Nephron (organoid): ENCODE data around the gene RHBDD2.
"Not testable (repeated sequence)": the region's sequence is repeated elsewhere in the genome, so short reads cannot be mapped to it uniquely, and the experiment has no call there.

Experiments
- H3K27ac Mint-ChIP-seq, 3 experiments: 2 replicates each; pipeline ENCODE4 v1.8.0; 2020; ENCODE audit warnings: mixed read lengths in 3 of 3, mild to moderate bottlenecking in 2 of 3, moderate library complexity in 1 of 3
- H3K27me3 Mint-ChIP-seq: 2 replicates; pipeline ENCODE4 v1.8.0; 2021; ENCODE audit warnings: low read depth, mild to moderate bottlenecking, moderate library complexity, mixed read lengths
- H3K36me3 Mint-ChIP-seq: 2 replicates; pipeline ENCODE4 v1.8.0; 2020; ENCODE audit warnings: low read depth, mixed read lengths
- H3K4me1 Mint-ChIP-seq: 2 replicates; pipeline ENCODE4 v1.8.0; 2020; ENCODE audit warnings: mixed read lengths
- H3K4me3 Mint-ChIP-seq, 3 experiments: 2 replicates each; pipeline ENCODE4 v1.8.0; 2020; ENCODE audit warnings: mild to moderate bottlenecking in 3 of 3, mixed read lengths in 3 of 3, moderate library complexity in 2 of 3
- H3K9me3 Mint-ChIP-seq: 2 replicates; pipeline ENCODE4 v1.8.0; 2020; ENCODE audit warnings: mixed read lengths
- TF ChIP-seq, protein P1 (sequence below), 3 experiments: fragments of 200-600 bp; sonication (generic); IDR thresholded peaks; one replicate each; pipeline ENCODE4 v1.5.0; 2021; ENCODE audit warnings: antibody characterized with exemption in 3 of 3; ENCODE audit not compliant: unreplicated experiment in 3 of 3

RHBDD2 gene

DNA sequence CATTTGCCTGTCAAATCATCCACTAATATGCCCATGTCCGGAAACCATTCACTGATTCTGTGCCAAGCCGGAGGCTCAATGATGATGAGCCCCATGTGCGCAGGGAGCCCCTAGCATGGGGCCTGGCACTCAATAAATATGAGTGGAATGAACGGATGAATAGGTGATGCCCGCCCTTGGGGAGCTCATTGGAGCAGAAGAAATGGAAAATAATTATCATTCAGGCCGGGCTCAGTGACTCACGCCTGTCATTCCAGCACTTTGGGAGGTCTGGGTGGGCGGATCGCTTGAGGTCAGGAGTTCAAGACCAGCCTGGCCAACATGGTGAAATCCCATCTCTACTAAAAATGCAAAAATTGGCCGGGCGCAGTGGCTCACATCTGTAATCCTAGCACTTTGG is 11.0 kb downstream of the RHBDD2 start:
- Mint-ChIP-seq H3K36me3 (peaks cover 29% of the 10 kb centered on the region), H3K4me1 (peaks cover 6% of the 10 kb centered on the region), H3K9me3 (no peaks in the 10 kb centered on the region), H3K27ac (no peak overlapping the region), H3K27me3 (no peaks in the 10 kb centered on the region), H3K4me3 (no peak overlapping the region)
- TF ChIP-seq, protein P1, sequence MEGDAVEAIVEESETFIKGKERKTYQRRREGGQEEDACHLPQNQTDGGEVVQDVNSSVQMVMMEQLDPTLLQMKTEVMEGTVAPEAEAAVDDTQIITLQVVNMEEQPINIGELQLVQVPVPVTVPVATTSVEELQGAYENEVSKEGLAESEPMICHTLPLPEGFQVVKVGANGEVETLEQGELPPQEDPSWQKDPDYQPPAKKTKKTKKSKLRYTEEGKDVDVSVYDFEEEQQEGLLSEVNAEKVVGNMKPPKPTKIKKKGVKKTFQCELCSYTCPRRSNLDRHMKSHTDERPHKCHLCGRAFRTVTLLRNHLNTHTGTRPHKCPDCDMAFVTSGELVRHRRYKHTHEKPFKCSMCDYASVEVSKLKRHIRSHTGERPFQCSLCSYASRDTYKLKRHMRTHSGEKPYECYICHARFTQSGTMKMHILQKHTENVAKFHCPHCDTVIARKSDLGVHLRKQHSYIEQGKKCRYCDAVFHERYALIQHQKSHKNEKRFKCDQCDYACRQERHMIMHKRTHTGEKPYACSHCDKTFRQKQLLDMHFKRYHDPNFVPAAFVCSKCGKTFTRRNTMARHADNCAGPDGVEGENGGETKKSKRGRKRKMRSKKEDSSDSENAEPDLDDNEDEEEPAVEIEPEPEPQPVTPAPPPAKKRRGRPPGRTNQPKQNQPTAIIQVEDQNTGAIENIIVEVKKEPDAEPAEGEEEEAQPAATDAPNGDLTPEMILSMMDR (IDR thresholded peaks at IDR 0.05; ENCODE audit: unreplicated experiment in 3 of 3) = no peak

DNA sequence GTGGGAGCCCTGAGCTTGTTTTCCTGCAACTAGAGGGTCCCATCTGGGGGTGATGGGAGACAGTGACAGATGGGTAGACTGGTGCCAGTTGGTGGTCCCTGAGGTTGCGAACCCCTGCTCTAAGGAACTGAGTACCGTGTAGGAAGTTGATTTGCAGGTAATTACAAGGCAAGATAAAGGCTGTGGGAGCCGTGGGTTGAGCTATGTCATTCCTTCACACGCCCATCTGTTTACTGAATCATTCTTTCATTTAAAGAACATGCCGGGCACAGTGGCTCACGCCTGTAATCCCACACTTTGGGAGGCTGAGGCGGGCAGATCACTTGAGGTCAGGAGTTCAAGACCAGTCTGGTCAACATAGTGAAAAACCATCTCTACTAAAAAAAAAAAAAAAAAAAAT is 12.4 kb downstream of the RHBDD2 start:
- H3K27me3 Mint-ChIP-seq, H3K4me3 Mint-ChIP-seq, H3K9me3 Mint-ChIP-seq, H3K4me1 Mint-ChIP-seq, H3K27ac Mint-ChIP-seq: not testable (repeated sequence)
- H3K36me3 Mint-ChIP-seq = peaks cover 18% of the 10 kb centered on the region

DNA sequence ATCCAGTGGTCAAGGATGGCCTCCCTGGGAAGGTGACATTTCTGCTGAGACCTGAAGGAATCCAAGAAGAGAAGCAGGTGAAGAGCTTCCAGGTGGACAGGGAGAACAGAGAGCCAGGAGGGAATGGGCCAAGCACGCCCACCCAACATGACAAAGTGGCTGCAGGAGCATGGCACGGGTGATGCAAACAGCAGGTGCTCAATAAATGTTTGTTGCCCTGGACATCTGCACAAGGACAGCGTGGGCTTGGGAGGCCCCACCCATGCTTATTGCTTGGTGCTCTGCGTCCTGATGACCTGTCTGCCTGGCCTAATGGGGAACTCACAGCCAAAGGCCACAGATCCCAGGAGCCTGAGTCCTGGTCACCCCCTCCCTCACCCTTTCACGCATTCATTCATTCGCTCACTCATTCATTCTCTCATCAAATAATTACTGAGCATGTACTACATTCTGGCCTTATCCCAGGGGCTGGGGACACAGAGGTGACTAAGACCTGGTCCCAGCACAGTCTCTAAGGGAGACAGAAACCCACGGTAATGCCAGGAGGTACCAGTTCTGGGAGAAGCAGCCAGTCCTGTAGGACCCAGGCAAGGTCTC is 13.1 kb downstream of the RHBDD2 start:
- peaks cover 16% of the 10 kb centered on the region for H3K36me3 Mint-ChIP-seq

DNA sequence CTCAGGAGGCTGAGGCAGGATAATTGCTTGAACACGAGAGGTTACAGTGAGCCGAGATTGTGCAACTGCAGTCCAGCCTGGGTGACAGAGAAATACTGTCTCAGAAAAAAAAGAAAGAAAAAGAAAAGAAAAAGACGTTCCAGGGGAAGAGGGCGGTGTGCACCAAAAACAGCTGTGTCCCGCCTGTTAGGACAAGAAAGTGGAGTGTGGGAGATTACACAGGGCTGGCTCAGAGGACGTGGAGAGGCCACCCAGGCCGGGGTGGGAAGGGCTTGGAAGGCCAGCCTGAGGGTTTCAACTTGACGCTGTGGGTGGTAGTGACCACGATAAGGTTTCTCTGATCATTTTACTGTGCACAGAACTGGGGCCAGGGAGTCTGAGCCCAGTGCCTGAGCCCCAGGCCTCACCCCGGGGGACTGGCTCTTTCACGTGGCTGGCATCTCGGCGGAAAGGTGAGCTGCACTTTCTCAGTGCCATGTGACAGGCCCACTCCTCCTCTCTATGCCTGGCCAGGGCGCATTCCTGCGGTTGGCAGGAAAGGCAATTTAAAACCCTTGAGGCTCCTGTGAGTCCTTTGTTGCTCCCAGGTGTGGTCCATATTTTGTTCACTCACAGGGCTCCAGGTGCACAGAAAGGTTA is 13.9 kb downstream of the RHBDD2 start:
- Mint-ChIP-seq H3K9me3 (no peaks in the 10 kb centered on the region), H3K36me3 (peaks cover 13% of the 10 kb centered on the region), H3K27ac (peak overlapping the region; percentile 34 to 63 (median 55)), H3K4me3 (no peak overlapping the region), H3K27me3 (no peaks in the 10 kb centered on the region), H3K4me1 (peaks cover 6% of the 10 kb centered on the region)
- TF ChIP-seq, protein P1 (IDR thresholded peaks at IDR 0.05; ENCODE audit: unreplicated experiment in 3 of 3) = no peak

More for the DNA sequence above, 13.1 kb downstream of the RHBDD2 start:
- Mint-ChIP-seq H3K4me1 (peaks cover 6% of the 10 kb centered on the region), H3K27ac (peak overlapping the region in 1 of 3 experiments; percentile 55), H3K4me3 (no peak overlapping the region), H3K27me3 (no peaks in the 10 kb centered on the region), H3K9me3 (no peaks in the 10 kb centered on the region)
- TF ChIP-seq, protein P1 (IDR thresholded peaks at IDR 0.05; ENCODE audit: unreplicated experiment in 3 of 3) = no peak

DNA sequence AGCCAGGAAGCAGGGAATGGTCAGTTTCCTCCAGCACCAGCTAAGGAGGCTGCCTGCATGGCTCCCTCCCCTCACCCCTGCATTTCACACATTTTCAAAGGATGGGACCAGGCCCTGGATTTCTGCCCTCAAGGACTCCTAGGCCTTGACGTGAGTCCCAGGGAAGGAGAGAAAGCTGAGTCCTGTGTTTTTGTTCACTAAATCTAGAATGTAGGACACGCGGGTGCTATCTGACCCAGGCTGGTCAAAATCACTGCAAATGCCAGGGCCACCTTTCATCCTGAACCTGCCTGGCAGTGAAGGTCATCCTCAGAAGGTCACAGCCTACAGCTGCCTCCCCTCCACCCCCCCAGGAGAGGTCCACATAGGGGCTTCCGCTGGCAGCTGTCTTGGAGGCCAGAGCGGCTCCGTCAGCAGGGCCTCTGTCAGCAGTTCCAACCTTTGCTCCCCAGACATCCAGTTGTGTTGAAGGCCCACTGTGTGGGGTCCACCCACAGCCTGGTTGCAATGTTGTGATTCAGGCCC is 18.0 kb downstream of the RHBDD2 start:
- Mint-ChIP-seq H3K27me3 (no peaks in the 10 kb centered on the region), H3K36me3 (no peaks in the 10 kb centered on the region), H3K4me1 (peaks cover 6% of the 10 kb centered on the region), H3K9me3 (no peaks in the 10 kb centered on the region), H3K27ac (no peak overlapping the region), H3K4me3 (no peak overlapping the region)
- TF ChIP-seq, protein P1 (IDR thresholded peaks at IDR 0.05; ENCODE audit: unreplicated experiment in 3 of 3) = no peak

DNA sequence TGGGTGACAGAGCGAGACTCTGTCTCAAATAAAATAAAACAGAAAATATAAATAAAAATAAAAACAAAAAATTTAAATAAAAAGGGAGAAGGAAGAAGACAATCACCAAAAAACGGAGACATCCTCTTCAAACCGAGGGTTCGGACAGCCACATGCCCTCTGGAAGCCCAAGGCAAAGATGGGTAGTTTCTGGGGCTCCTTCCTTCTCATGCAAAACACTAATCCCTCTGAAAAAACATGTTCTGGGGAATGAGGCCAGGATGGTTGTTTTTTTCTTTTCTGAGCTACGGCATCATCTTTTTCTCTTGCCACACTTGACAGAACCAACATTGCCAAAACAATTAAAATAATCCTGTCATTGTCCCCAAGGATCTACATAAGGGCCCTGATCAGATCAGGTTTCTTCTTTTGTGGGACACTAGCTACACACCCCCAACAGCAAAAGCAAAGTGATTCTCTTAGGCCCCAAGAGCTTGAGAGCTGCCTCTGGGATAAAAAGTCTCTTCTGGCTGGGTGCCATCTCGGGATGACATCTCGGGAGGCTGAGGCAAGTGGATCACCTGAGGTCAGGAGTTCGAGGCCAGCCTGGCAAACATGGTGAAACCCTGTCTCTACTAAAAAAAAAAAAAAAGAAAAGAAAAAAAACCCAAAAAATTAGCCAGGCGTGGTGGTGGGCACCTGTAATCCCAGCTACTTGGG is 21.9 kb downstream of the RHBDD2 start:
- peaks cover under 1% of the 10 kb centered on the region for H3K4me1 Mint-ChIP-seq
- H3K36me3 Mint-ChIP-seq = no peaks in the 10 kb centered on the region
- H3K9me3 Mint-ChIP-seq = no peaks in the 10 kb centered on the region
- no peak overlapping the region for H3K27ac Mint-ChIP-seq
- no peak overlapping the region for H3K4me3 Mint-ChIP-seq
- TF ChIP-seq, protein P1 (IDR thresholded peaks at IDR 0.05; ENCODE audit: unreplicated experiment in 3 of 3) = no peak
- H3K27me3 Mint-ChIP-seq = peaks cover 12% of the 10 kb centered on the region
